Measurements from ENCODE around the gene ZNF160.
"Not testable (repeated sequence)": the region's sequence is repeated elsewhere in the genome, so short reads cannot be mapped to it uniquely, and the experiment has no call there.

Gene ZNF160

GRCh38 chr19:53091413-53092254 lies 11.6 kb downstream of the ZNF160 start:
- DNase-seq, result no peak

GRCh38 chr19:53088091-53088490 lies 15.1 kb downstream of the ZNF160 start:
- DNase-seq, result no peak

DNA sequence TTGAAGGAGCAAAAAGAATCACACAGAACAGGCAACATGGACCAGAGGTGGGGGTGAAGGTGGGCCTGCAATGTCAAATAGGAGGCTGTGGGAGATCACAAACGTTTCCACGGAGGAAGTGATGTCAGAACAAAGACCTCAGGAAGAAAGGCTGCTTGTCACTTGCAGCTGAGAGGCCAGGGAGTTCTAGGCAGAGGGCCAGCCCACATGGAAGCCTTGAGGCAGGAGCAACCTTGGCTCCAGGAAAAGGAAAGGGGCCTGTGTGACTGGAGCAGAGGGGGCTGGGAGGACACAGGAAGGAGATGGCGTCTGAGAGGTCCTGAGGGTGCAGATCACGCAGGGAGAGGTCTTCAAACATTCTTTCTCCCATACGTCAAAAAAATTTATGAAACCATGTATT lies 16.3 kb downstream of the ZNF160 start:
- DNase-seq, result no peak

DNA sequence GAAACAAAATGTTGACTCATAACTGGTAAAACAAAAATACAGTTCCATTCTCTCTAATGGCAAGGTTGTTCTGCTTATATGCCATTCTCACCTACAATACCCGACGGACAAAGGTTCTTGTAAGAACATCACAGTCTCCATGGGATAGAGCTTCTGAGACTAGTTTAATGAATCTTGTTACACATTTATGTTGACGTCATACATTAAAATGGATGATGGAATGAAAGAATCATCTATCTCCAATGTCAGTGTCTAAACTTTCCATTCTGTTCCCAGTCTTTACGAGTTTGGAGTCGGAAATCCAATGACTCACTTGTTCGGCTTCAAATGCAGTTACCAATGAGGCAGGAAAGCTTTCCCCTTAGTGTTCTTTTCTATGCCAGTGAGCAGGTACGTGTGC lies 17.7 kb downstream of the ZNF160 start:
- no peak for DNase-seq

DNA sequence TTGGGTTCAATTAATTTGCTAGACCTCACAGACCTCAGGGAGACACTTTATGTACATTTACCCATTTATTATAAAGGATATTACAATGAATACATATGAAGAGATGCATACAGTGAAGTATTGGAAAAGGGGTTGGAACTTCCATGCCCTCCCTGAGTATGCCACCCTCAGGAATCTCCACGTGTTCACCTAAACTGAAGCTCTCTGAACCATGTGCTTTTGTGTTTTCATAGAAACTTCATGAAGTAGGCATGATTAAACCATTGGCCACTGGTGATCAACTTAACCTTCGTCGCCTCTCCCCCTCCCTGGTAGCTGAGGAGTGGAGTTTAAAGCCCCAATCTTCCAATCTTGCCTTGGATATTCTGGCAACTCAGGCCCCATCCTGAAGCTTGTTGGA lies 20.3 kb downstream of the ZNF160 start:
- DNase-seq, result no peak

GRCh38 chr19:53079313-53079924 lies 23.8 kb downstream of the ZNF160 start:
- DNase-seq, result no peak

- DNase-seq, result no peak
These were observed 24.6 kb downstream of the ZNF160 start for GRCh38 chr19:53078668-53079067.

DNA sequence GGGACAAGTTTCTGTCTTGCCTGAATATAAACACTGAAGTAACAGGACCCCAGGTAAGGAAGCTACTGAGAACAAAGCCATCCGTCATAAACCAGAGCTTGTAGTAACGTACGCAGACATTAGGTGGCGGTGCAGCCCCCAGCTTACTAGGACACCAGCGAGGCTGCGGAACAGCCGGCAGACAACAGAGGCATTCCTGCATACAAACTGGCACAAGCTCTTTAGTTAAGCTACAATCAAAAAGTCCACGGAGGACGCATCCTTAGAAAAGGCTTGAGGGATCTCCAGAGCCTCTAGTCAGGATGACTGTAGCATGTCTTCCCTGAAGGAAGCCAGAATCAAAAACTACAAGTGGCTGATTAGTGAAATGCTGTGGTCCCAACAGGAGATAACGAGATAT lies 26.2 kb downstream of the ZNF160 start:
- DNase-seq, result peak in 1 of 2 donors; percentile 25

- DNase-seq, result no peak
These were observed 34.4 kb downstream of the ZNF160 start for GRCh38 chr19:53068834-53069233.

GRCh38 chr19:53068199-53068598 lies 35.0 kb downstream of the ZNF160 start:
- DNase-seq, result no peak

GRCh38 chr19:53057904-53058580 lies 45.2 kb downstream of the ZNF160 start:
- DNase-seq, result no peak

DNA sequence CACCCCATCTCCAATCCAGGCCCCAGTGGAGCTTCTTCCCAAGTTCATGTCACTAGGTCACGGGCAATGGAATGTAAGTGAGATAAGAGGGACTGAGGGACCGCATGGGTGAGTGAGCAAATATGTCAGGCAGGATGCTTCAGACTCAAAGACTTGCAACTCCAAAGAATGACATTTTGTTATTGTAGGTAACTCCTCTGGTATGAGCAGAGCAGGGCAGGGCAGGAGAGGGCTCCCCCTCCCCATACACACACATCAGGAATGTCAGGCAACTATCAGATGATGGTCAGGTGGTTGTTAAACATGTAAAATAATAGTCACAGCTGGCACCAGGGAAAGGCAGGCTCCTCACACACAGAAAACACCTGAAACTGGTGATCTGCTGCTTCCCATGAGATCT lies 48.1 kb downstream of the ZNF160 start:
- no peak for DNase-seq

- DNase-seq, result no peak
These were observed 55.8 kb downstream of the ZNF160 start for GRCh38 chr19:53047379-53047778.

GRCh38 chr19:53045536-53045935 lies 57.7 kb downstream of the ZNF160 start:
- DNase-seq, result no peak

- DNase-seq, result no peak
These were observed 61.9 kb downstream of the ZNF160 start for GRCh38 chr19:53041366-53041765.

DNA sequence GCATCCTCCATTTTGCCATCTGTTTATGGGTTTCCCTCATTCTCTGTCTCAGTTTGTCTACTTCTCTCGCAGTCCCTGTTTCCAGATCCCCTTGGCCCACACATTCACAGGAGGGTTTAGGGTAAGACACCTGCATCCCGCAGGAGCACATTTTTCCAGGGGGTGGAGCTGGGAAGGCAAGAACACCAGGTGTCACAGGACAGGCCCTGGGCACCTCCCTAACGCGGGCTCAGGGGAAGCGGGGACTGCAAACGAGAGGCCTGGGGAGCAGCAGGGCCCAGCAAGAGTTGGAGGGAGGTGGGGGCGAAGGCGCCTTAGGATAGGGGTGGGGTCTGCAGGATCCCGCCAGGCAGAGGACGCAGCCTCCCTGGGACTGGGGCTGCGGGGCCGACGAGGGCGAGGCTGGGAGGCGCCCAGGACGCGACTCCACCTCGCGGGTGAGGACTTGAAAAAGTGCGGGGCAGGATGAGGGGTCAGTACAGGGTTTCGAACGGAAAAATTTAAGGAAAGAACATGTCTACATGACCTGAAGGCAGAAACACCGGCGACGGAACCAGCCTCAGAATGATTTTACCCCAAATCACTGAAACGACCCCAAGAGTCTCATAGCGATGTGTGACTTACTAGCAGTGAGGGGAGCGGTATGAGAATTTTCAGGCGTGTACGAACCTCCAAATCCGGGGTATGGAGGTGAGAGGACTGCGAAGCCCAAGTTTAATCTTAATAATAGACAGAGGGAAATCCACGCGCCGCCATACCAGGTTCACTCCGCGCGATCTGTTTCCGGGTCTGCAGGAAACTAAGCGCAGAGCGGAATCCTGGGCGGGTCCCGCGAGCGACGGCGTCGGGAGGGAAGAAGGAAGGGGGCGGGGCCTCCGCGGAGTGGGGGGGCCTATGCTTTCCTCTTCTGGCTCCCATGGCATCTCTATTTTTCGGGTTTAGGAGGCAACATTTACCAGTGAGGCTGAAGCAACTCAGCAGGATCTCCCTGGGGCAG lies 65.8 kb downstream of the ZNF160 start:
- peak in 1 of 2 donors; percentile 2 for DNase-seq

GRCh38 chr19:53034948-53035675 lies 68.1 kb downstream of the ZNF160 start:
- no peak for DNase-seq

GRCh38 chr19:53034054-53034453 lies 69.2 kb downstream of the ZNF160 start:
- DNase-seq, result no peak

DNA sequence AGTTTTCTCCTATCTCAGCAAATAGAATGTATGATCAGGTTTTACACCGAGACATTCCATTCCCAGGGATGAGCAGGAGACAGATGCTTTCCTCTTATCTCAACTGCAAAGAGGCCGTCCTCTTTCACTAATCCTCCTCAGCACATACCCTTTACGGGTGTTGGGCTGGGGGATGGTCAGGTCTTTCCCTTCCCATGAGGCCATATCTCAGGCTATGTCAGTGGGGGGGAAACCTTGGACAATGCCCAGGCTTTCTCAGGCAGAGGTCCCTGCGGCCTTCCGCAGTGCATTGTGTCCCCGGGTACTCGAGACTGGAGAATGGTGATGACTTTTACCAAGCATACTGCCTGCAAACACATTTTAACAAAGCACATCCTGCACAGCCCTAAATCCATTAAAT lies 74.9 kb downstream of the ZNF160 start:
- not testable (repeated sequence) for DNase-seq

- DNase-seq, result peak; percentile 4 to 5
These were observed 83.5 kb downstream of the ZNF160 start for GRCh38 chr19:53019684-53020083.
